Keratinocyte (primary cell): ENCODE data around the gene HEXD.

Experiments
- CTCF ChIP-seq, 3 experiments: IDR thresholded peaks in 1 of 3; conservative IDR thresholded peaks in 1 of 3; optimal IDR thresholded peaks in 1 of 3; 2 replicates in 2 of 3; 3 replicates in 1 of 3; pipeline versions ENCODE3 to v1.5.1; 2011; ENCODE audit warnings: low read length in 3 of 3, mild to moderate bottlenecking in 3 of 3, moderate library complexity in 2 of 3, control low read depth in 1 of 3, inconsistent platforms in 1 of 3; ENCODE audit not compliant: insufficient read depth in 2 of 3; ENCODE audit errors: extremely low read depth in 1 of 3
- EZH2 ChIP-seq: IDR thresholded peaks from one replicate; pipeline ENCODE4 v1.6.1; 2012; ENCODE audit warnings: inconsistent platforms, mild to moderate bottlenecking, low read length, moderate library complexity

- TF ChIP-seq CTCF (optimal IDR thresholded peaks at IDR 0.05 in 1 of 3, IDR thresholded peaks at IDR 0.05 in 1 of 3, conservative IDR thresholded peaks at IDR 0.05 in 1 of 3; ENCODE audit: extremely low read depth in 1 of 3, insufficient read depth in 2 of 3, low read length in 3 of 3) (no peak), EZH2 (no peak)
Observed at GRCh38 chr17:82406131-82406671, 11.9 kb upstream of the HEXD start.
